ENCODE data around the gene SMYD4. TPM values are rescaled to one million over a fixed set of nuclear protein-coding genes. Genes with fewer than 3 reads are reported as not detected.

Gene SMYD4
- total and polyA plus RNA-seq, 10 donors: 3.8 to 28.1 (median 20.5) TPM

GRCh38 chr17:1746975-1747543 lies 82.6 kb downstream of the SMYD4 start:
- Histone ChIP-seq H3K9me3 (no peaks in the 10 kb centered on the region), H3K27me3 (replicated peaks in 1 of 7) (no peaks in the 10 kb centered on the region), H3K36me3 (no peaks in the 10 kb centered on the region), H3K4me3 (no peak overlapping the region), H3K27ac (peak overlapping the region in 4 of 8 donors; percentile 46 to 73 (median 60)), H3K4me1 (peaks cover 0 to 31% (median 10%) of the 10 kb centered on the region in 6 donors)
- DNase-seq: no peak
- intact Hi-C loops (cut with DNase I; ENCODE audit: low total_unique reads): no loop called here
- TF ChIP-seq POLR2AphosphoS5 (IDR thresholded peaks at IDR 0.05) (peak; percentile 70 to 85 (median 70)), CTCF (IDR thresholded peaks at IDR 0.05 in 8 of 11, conservative IDR thresholded peaks at IDR 0.05 in 3 of 11) (no peak)
- 72 to 91% (median 83%) methylated on average over 13 to 22 of the region's 22 CpGs for WGBS, 5 donors

DNA sequence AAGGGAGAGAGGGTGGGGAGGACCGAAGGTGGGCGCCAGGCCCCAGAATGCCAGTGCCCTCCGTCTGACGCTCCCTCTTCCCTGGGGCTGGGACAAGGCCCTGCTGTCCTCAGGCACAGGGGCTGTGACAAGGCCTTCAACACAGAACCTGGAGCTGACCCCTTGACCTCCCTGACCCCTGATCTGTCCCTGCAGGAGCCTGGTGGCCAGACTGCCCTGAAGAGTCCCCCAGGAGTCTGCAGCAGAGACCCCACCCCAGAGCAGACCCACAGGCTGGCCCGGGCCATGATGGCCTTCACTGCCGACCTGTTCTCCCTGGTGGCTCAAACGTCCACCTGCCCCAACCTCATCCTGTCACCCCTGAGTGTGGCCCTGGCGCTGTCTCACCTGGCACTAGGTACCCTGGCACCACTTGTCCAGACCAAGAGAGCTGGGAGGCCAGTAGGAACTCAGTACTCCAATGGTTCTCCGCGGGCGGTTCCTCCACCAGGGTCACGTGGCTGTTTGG lies 84.1 kb downstream of the SMYD4 start:
- no peak overlapping the region for H3K4me3 ChIP-seq
- H3K27ac ChIP-seq: no peak overlapping the region
- H3K36me3 ChIP-seq: no peaks in the 10 kb centered on the region
- H3K4me1 ChIP-seq: peaks cover 0 to 17% (median 7%) of the 10 kb centered on the region in 6 donors
- WGBS, 5 donors: 89 to 93% (median 90%) methylated on average over 9 to 12 of the region's 12 CpGs
- no peaks in the 10 kb centered on the region for H3K9me3 ChIP-seq
- no peak for DNase-seq
- intact Hi-C loops (cut with DNase I; ENCODE audit: low total_unique reads): no loop called here
- H3K27me3 ChIP-seq (replicated peaks in 1 of 7): no peaks in the 10 kb centered on the region
- no peak for TF ChIP-seq CTCF (IDR thresholded peaks at IDR 0.05 in 8 of 11, conservative IDR thresholded peaks at IDR 0.05 in 3 of 11)

DNA sequence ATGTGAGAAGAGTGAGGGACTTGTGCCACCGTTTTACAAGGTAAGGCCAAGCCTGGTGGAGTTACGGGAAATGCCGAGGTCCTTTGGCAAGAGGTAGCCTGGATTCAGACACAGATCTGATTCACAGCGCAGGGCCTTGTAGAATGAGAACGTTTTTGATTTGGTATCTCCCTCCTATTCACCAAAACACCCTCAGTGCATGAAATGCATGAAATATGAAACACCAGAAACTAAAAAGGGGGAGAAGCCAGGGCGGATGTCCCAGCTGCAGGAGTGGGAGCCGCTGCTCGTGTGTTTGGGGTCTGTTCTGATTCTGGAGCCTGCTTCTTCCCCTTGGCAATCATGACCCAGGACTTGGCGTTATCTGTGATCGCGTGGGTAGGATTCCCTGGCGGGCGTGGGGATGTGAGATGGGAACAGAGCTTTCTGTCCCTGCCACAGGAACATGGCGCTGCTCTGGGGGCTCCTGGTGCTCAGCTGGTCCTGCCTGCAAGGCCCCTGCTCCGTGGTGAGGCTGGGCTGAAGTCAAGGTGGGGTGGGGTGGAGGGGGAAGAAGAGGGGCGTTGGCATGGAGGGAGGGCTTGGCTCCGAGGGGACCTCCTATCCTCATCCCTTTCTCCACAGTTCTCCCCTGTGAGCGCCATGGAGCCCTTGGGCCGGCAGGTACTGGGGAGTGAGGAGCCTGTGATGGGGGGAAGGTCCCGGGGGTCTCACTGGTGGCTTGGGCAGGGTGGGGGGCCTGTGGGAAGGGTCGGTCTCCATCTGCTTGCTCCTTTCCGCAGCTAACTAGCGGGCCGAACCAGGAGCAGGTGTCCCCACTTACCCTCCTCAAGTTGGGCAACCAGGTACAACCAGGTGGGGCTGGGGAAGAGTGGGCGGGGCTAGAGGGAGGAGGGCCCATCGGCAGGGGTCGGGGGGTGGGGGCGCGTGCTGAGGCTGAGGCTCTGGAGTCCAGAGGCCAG lies 84.9 kb downstream of the SMYD4 start:
- Histone ChIP-seq H3K27me3 (replicated peaks in 1 of 7) (no peaks in the 10 kb centered on the region), H3K4me3 (no peak overlapping the region), H3K9me3 (no peaks in the 10 kb centered on the region), H3K36me3 (no peaks in the 10 kb centered on the region), H3K4me1 (peaks cover 0 to 16% (median 7%) of the 10 kb centered on the region in 6 donors), H3K27ac (peak overlapping the region in 1 of 8 donors; percentile 26)
- DNase-seq: no peak
- 84 to 89% (median 86%) methylated on average over 25 to 29 of the region's 29 CpGs for WGBS, 5 donors
- TF ChIP-seq CTCF (IDR thresholded peaks at IDR 0.05 in 8 of 11, conservative IDR thresholded peaks at IDR 0.05 in 3 of 11): no peak
- no peak for TF ChIP-seq POLR2A (IDR thresholded peaks at IDR 0.05)
- no peak for TF ChIP-seq POLR2AphosphoS5 (IDR thresholded peaks at IDR 0.05)
- intact Hi-C loops (cut with DNase I; ENCODE audit: low total_unique reads): no loop called here

GRCh38 chr17:1743088-1743439 lies 86.6 kb downstream of the SMYD4 start:
- 82 to 100% (median 89%) methylated on average over 1 to 2 of the region's 2 CpGs for WGBS, 5 donors

More at GRCh38 chr17:1743088-1743439, 86.6 kb downstream of the SMYD4 start:
- TF ChIP-seq POLR2A (IDR thresholded peaks at IDR 0.05) (no peak), CTCF (IDR thresholded peaks at IDR 0.05 in 8 of 11, conservative IDR thresholded peaks at IDR 0.05 in 3 of 11) (no peak), POLR2AphosphoS5 (IDR thresholded peaks at IDR 0.05) (no peak)
- Histone ChIP-seq H3K4me3 (no peak overlapping the region), H3K27me3 (replicated peaks in 1 of 7) (no peaks in the 10 kb centered on the region), H3K27ac (peak overlapping the region in 2 of 8 donors; percentile 32 to 53), H3K36me3 (peaks cover 0 to 6% (median 2%) of the 10 kb centered on the region in 6 donors), H3K4me1 (peaks cover 0 to 21% (median 9%) of the 10 kb centered on the region in 6 donors), H3K9me3 (no peaks in the 10 kb centered on the region)
- DNase-seq: no peak
- intact Hi-C loops (cut with DNase I; ENCODE audit: low total_unique reads): no loop called here

Measured in spleen (tissue), 11 donors.